WTC11 (cell line): ENCODE data around the gene CTNNA3. TPM values are rescaled to one million over a fixed set of nuclear protein-coding genes. Genes with fewer than 3 reads are reported as not detected.

Experiments
- ATAC-seq: fragments of 200-7000 bp; cut with Tn5 transposase; 2 replicates; pipeline ENCODE4 v1.10.0; 2021; ENCODE audit warnings: mild to moderate bottlenecking, moderate library complexity
- CTCF ChIA-PET: fragments of 300-600 bp; sonication (Branson Sonifier 250); formaldehyde crosslinking; loops from one replicate; lab custom pipeline; 2021; ENCODE audit warnings: antibody characterized with exemption; lab: Charles Lee
- POLR2A ChIA-PET: fragments of 350-600 bp; sonication (Branson Sonifier 250); formaldehyde crosslinking; loops from one replicate; lab custom pipeline; 2021; ENCODE audit warnings: antibody characterized with exemption; lab: Charles Lee
- DNase-seq: peaks from one replicate; pipeline ENCODE4 v3.0.0; 2021; ENCODE audit warnings: low spot score
- H3K27ac Mint-ChIP-seq: 2 replicates; pipeline ENCODE4 v1.8.0; 2021; ENCODE audit warnings: mixed read lengths
- H3K27me3 Mint-ChIP-seq: 2 replicates; pipeline ENCODE4 v1.8.0; 2021; ENCODE audit warnings: low read depth, mild to moderate bottlenecking, moderate library complexity, mixed read lengths
- H3K36me3 Mint-ChIP-seq: 2 replicates; pipeline ENCODE4 v1.8.0; 2021; ENCODE audit warnings: mixed read lengths
- H3K4me1 Mint-ChIP-seq: 2 replicates; pipeline ENCODE4 v1.8.0; 2022; ENCODE audit warnings: mixed read lengths
- H3K4me3 Mint-ChIP-seq: 2 replicates; pipeline ENCODE4 v1.8.0; 2021; ENCODE audit warnings: mild to moderate bottlenecking, moderate library complexity, mixed read lengths
- H3K9me3 Mint-ChIP-seq: 2 replicates; pipeline ENCODE4 v1.8.0; 2021; ENCODE audit warnings: mixed read lengths
- ETV6 ChIP-seq: sonication (generic); formaldehyde crosslinking; IDR thresholded peaks from 2 replicates; pipeline ENCODE4 v1.8.1; 2022; ENCODE audit warnings: mild to moderate bottlenecking, missing genetic modification reagents
- GTF2I ChIP-seq: fragments of 250-450 bp; sonication (Bioruptor Pico); conservative IDR thresholded peaks from 2 replicates; pipeline ENCODE4 v1.4.0; 2021; ENCODE audit warnings: mild to moderate bottlenecking
- NFATC4 ChIP-seq: fragments of 250-450 bp; sonication (Bioruptor Pico); IDR thresholded peaks from 2 replicates; pipeline ENCODE4 v1.9.0; 2021; ENCODE audit warnings: mild to moderate bottlenecking
- NR2C2 ChIP-seq: sonication (generic); formaldehyde crosslinking; IDR thresholded peaks from 2 replicates; pipeline ENCODE4 v1.8.0; 2022; ENCODE audit warnings: mild to moderate bottlenecking, missing genetic modification reagents
- NR3C1 ChIP-seq: sonication (generic); formaldehyde crosslinking; conservative IDR thresholded peaks from 2 replicates; pipeline ENCODE4 v1.8.1; 2023; ENCODE audit warnings: low read depth, mild to moderate bottlenecking, missing genetic modification reagents
- RORB ChIP-seq: fragments of 250-450 bp; sonication (Bioruptor Pico); IDR thresholded peaks from 2 replicates; pipeline ENCODE4 v1.9.0; 2021; ENCODE audit warnings: mild to moderate bottlenecking
- SMAD3 ChIP-seq: sonication (generic); formaldehyde crosslinking; IDR thresholded peaks from 2 replicates; pipeline ENCODE4 v1.8.0; 2022; ENCODE audit warnings: missing genetic modification reagents, mild to moderate bottlenecking, borderline replicate concordance
- ZNF138 ChIP-seq: sonication (generic); formaldehyde crosslinking; conservative IDR thresholded peaks from 2 replicates; pipeline ENCODE4 v1.8.1; 2022; ENCODE audit warnings: mild to moderate bottlenecking, moderate library complexity, missing genetic modification reagents
- ZNF219 ChIP-seq: sonication (generic); formaldehyde crosslinking; IDR thresholded peaks from 2 replicates; pipeline ENCODE4 v1.8.0; 2023; ENCODE audit warnings: missing genetic modification reagents, mild to moderate bottlenecking, borderline replicate concordance
- ZNF263 ChIP-seq: sonication (generic); formaldehyde crosslinking; IDR thresholded peaks from 2 replicates; pipeline ENCODE4 v1.8.1; 2022; ENCODE audit warnings: low read depth, mild to moderate bottlenecking, moderate library complexity, missing genetic modification reagents
- ZNF396 ChIP-seq: fragments of 250-450 bp; sonication (Bioruptor Pico); IDR thresholded peaks from 2 replicates; pipeline ENCODE4 v1.8.0; 2021; ENCODE audit warnings: mild to moderate bottlenecking, moderate library complexity, borderline replicate concordance
- ZNF423 ChIP-seq: fragments of 250-450 bp; sonication (Bioruptor Pico); IDR thresholded peaks from 2 replicates; pipeline ENCODE4 v2.1.2; 2022; ENCODE audit warnings: mild to moderate bottlenecking, moderate library complexity
- total RNA-seq: library from RNA; stranded (reverse); gene quantifications from 3 replicates; pipeline ENCODE4 v1.2.3, GENCODE V29; 2021
- TF ChIP-seq, protein P1 (sequence below): sonication (generic); formaldehyde crosslinking; conservative IDR thresholded peaks from 2 replicates; pipeline ENCODE4 v1.8.1; 2022; ENCODE audit warnings: mild to moderate bottlenecking, missing genetic modification reagents
- TF ChIP-seq, protein P2 (sequence below): sonication (generic); formaldehyde crosslinking; IDR thresholded peaks from 2 replicates; pipeline ENCODE4 v1.8.0; 2022; ENCODE audit warnings: missing genetic modification reagents
- TF ChIP-seq, protein P3 (sequence below): fragments of 250-450 bp; sonication (Bioruptor Pico); IDR thresholded peaks from 2 replicates; pipeline ENCODE4 v1.9.0; 2021; ENCODE audit warnings: mild to moderate bottlenecking
- TF ChIP-seq, protein P4 (sequence below): sonication (generic); formaldehyde crosslinking; IDR thresholded peaks from 2 replicates; pipeline ENCODE4 v1.8.1; 2022; ENCODE audit warnings: low read depth, missing genetic modification reagents, borderline replicate concordance
- TF ChIP-seq, protein P5 (sequence below): sonication (generic); formaldehyde crosslinking; IDR thresholded peaks from 2 replicates; pipeline ENCODE4 v1.8.1; 2023; ENCODE audit warnings: mild to moderate bottlenecking, missing genetic modification reagents
- TF ChIP-seq, protein P6 (sequence below): sonication (generic); formaldehyde crosslinking; IDR thresholded peaks from 2 replicates; pipeline ENCODE4 v1.8.1; 2022; ENCODE audit warnings: mild to moderate bottlenecking, moderate library complexity, missing genetic modification reagents
- TF ChIP-seq, protein P7 (sequence below): sonication (generic); formaldehyde crosslinking; IDR thresholded peaks from 2 replicates; pipeline ENCODE4 v1.8.0; 2023; ENCODE audit warnings: missing genetic modification reagents

CTNNA3 gene
- total RNA-seq, 1 experiment from 2014 or later = 6.1 TPM

DNA sequence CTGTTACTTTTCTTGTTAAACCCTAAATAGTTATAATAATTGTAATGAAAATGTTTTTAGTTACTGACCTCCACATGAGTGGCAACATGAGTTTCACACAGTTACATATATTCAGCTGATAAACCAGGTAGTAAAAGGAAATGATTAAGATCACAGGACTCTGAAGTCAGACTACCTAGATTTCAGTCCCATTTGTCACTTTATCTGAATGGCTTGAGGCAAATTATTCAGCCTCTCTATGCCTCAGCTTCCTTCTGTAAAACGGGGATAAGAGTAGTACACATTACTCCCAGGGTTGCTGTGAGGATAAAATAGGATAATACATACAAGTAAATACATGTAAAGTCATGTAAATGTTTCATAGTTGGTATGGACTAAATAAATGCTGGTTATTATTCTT is 1024.4 kb downstream of the CTNNA3 start (continued):
- TF ChIP-seq, protein P1, sequence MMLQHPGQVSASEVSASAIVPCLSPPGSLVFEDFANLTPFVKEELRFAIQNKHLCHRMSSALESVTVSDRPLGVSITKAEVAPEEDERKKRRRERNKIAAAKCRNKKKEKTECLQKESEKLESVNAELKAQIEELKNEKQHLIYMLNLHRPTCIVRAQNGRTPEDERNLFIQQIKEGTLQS (CRISPR knock-in tag) = no peak
- TF ChIP-seq NFATC4 (CRISPR knock-in tag) (no peak), RORB (CRISPR knock-in tag) (no peak)

DNA sequence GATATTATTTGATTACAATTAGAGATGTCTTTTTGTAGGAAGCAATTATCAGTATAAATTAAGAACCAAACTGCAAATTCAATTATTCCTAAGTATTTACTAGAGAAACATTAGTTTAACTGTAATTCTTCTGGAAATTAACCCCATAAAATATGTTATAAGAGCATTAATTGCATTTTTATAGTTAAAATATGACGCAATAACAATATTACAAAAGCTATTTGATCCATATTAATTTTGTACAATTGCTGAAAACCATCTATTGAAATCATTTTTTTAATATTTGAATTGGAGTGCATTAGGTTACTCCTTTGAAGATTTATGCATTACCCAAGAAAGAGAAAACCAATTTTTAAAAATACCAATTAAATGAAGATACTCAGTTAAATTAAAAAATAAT is 1024.9 kb downstream of the CTNNA3 start:
- Mint-ChIP-seq H3K36me3 (no peaks in the 10 kb centered on the region), H3K27me3 (no peaks in the 10 kb centered on the region), H3K4me1 (no peaks in the 10 kb centered on the region), H3K4me3 (no peak overlapping the region), H3K27ac (no peak overlapping the region), H3K9me3 (no peaks in the 10 kb centered on the region)
- no peak for ATAC-seq
- TF ChIP-seq GTF2I (no peak), ETV6 (CRISPR knock-in tag) (no peak), ZNF396 (no peak), ZNF263 (CRISPR knock-in tag) (no peak), ZNF423 (CRISPR knock-in tag) (no peak), ZNF219 (CRISPR knock-in tag) (no peak), NR3C1 (no peak), NR2C2 (CRISPR knock-in tag) (no peak), SMAD3 (CRISPR knock-in tag) (no peak), ZNF138 (no peak)
- TF ChIP-seq, protein P2, sequence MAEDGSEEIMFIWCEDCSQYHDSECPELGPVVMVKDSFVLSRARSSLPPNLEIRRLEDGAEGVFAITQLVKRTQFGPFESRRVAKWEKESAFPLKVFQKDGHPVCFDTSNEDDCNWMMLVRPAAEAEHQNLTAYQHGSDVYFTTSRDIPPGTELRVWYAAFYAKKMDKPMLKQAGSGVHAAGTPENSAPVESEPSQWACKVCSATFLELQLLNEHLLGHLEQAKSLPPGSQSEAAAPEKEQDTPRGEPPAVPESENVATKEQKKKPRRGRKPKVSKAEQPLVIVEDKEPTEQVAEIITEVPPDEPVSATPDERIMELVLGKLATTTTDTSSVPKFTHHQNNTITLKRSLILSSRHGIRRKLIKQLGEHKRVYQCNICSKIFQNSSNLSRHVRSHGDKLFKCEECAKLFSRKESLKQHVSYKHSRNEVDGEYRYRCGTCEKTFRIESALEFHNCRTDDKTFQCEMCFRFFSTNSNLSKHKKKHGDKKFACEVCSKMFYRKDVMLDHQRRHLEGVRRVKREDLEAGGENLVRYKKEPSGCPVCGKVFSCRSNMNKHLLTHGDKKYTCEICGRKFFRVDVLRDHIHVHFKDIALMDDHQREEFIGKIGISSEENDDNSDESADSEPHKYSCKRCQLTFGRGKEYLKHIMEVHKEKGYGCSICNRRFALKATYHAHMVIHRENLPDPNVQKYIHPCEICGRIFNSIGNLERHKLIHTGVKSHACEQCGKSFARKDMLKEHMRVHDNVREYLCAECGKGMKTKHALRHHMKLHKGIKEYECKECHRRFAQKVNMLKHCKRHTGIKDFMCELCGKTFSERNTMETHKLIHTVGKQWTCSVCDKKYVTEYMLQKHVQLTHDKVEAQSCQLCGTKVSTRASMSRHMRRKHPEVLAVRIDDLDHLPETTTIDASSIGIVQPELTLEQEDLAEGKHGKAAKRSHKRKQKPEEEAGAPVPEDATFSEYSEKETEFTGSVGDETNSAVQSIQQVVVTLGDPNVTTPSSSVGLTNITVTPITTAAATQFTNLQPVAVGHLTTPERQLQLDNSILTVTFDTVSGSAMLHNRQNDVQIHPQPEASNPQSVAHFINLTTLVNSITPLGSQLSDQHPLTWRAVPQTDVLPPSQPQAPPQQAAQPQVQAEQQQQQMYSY (CRISPR knock-in tag) = no peak
- TF ChIP-seq, protein P1 (CRISPR knock-in tag) = no peak
- TF ChIP-seq, protein P3, sequence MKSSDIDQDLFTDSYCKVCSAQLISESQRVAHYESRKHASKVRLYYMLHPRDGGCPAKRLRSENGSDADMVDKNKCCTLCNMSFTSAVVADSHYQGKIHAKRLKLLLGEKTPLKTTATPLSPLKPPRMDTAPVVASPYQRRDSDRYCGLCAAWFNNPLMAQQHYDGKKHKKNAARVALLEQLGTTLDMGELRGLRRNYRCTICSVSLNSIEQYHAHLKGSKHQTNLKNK (CRISPR knock-in tag) = no peak
- TF ChIP-seq, protein P4, sequence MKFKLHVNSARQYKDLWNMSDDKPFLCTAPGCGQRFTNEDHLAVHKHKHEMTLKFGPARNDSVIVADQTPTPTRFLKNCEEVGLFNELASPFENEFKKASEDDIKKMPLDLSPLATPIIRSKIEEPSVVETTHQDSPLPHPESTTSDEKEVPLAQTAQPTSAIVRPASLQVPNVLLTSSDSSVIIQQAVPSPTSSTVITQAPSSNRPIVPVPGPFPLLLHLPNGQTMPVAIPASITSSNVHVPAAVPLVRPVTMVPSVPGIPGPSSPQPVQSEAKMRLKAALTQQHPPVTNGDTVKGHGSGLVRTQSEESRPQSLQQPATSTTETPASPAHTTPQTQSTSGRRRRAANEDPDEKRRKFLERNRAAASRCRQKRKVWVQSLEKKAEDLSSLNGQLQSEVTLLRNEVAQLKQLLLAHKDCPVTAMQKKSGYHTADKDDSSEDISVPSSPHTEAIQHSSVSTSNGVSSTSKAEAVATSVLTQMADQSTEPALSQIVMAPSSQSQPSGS (CRISPR knock-in tag) = no peak
- TF ChIP-seq, protein P5, sequence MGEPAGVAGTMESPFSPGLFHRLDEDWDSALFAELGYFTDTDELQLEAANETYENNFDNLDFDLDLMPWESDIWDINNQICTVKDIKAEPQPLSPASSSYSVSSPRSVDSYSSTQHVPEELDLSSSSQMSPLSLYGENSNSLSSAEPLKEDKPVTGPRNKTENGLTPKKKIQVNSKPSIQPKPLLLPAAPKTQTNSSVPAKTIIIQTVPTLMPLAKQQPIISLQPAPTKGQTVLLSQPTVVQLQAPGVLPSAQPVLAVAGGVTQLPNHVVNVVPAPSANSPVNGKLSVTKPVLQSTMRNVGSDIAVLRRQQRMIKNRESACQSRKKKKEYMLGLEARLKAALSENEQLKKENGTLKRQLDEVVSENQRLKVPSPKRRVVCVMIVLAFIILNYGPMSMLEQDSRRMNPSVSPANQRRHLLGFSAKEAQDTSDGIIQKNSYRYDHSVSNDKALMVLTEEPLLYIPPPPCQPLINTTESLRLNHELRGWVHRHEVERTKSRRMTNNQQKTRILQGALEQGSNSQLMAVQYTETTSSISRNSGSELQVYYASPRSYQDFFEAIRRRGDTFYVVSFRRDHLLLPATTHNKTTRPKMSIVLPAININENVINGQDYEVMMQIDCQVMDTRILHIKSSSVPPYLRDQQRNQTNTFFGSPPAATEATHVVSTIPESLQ = no peak
- TF ChIP-seq, protein P6, sequence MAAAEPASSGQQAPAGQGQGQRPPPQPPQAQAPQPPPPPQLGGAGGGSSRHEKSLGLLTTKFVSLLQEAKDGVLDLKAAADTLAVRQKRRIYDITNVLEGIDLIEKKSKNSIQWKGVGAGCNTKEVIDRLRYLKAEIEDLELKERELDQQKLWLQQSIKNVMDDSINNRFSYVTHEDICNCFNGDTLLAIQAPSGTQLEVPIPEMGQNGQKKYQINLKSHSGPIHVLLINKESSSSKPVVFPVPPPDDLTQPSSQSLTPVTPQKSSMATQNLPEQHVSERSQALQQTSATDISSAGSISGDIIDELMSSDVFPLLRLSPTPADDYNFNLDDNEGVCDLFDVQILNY = no peak
- TF ChIP-seq, protein P7, sequence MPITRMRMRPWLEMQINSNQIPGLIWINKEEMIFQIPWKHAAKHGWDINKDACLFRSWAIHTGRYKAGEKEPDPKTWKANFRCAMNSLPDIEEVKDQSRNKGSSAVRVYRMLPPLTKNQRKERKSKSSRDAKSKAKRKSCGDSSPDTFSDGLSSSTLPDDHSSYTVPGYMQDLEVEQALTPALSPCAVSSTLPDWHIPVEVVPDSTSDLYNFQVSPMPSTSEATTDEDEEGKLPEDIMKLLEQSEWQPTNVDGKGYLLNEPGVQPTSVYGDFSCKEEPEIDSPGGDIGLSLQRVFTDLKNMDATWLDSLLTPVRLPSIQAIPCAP (CRISPR knock-in tag) = no peak
- POLR2A ChIA-PET = no interaction called here
- no peak for DNase-seq
- CTCF ChIA-PET = no interaction called here
